Stomach (tissue), 4 donors: Measurements from ENCODE around the gene IBA57.

Experiments used
- CTCF ChIP-seq, 7 experiments: fragments of 450-650 bp in 4 of 7; fragments of 200-600 bp in 3 of 7; sonication (generic) in 3 of 7; IDR thresholded peaks; one replicate each; pipeline ENCODE4 v1.5.1; 2016 to 2019; ENCODE audit warnings: antibody characterized with exemption in 7 of 7, control low read depth in 2 of 7, mild to moderate bottlenecking in 1 of 7
- EP300 ChIP-seq: sonication (generic); formaldehyde crosslinking; IDR thresholded peaks from one replicate; pipeline ENCODE4 v1.6.1; 2017; ENCODE audit warnings: antibody characterized with exemption
- POLR2A ChIP-seq, 4 donors: fragments of 450-650 bp; IDR thresholded peaks; one replicate each; pipeline ENCODE4 v1.6.1; 2016; ENCODE audit warnings: antibody characterized with exemption in 4 of 4, control low read depth in 2 of 4, mild to moderate bottlenecking in 1 of 4, moderate library complexity in 1 of 4

GRCh38 chr1:228180959-228181644 lies 15.5 kb downstream of the IBA57 start:
- TF ChIP-seq CTCF (IDR thresholded peaks at IDR 0.05) (no peak), POLR2A (IDR thresholded peaks at IDR 0.05) (no peak), EP300 (no peak)
